SU-DHL-6 (cell line): ENCODE data around the gene PDE4B.

Experiments used
- EZH2phosphoT487 ChIP-seq: fragments of 200-600 bp; sonication (generic), shearing (Covaris generic); conservative IDR thresholded peaks from 2 replicates; pipeline ENCODE4 v1.6.1; 2018; ENCODE audit warnings: mild to moderate bottlenecking, antibody characterized with exemption, low read length, moderate library complexity, mixed read lengths
- TF ChIP-seq, protein P1 (sequence below): fragments of 200-600 bp; sonication (generic); IDR thresholded peaks from one replicate; pipeline ENCODE4 v1.5.1; 2017; ENCODE audit warnings: antibody characterized with exemption, mild to moderate bottlenecking, low read length, moderate library complexity; ENCODE audit not compliant: insufficient read depth, poor library complexity, severe bottlenecking

DNA sequence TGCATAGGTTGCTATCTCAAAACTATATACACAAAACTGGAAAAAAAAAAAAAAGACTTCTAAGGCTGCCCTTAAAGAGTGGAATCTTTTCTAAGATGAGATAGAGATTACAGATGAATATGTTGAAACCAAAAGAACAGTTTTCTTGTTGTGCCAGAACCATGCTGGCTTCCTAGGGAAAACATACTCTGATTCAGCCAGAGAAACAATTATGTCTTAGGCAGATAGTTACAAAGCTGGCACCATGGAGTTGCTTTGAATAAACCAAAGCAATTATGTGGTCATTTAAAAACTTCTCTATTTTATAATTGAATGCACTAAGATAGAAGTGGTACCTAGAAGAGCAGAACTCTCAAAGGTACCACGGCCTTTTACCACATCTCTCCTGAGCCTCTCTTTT is 341.3 kb downstream of the PDE4B start:
- TF ChIP-seq, protein P1, sequence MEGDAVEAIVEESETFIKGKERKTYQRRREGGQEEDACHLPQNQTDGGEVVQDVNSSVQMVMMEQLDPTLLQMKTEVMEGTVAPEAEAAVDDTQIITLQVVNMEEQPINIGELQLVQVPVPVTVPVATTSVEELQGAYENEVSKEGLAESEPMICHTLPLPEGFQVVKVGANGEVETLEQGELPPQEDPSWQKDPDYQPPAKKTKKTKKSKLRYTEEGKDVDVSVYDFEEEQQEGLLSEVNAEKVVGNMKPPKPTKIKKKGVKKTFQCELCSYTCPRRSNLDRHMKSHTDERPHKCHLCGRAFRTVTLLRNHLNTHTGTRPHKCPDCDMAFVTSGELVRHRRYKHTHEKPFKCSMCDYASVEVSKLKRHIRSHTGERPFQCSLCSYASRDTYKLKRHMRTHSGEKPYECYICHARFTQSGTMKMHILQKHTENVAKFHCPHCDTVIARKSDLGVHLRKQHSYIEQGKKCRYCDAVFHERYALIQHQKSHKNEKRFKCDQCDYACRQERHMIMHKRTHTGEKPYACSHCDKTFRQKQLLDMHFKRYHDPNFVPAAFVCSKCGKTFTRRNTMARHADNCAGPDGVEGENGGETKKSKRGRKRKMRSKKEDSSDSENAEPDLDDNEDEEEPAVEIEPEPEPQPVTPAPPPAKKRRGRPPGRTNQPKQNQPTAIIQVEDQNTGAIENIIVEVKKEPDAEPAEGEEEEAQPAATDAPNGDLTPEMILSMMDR, result no peak
- TF ChIP-seq EZH2phosphoT487, result no peak
